DMS153 treated with DMSO at 0.1 percent for 48 hours (cell line): ENCODE measurements around the gene GALT.

Source experiments
- DNase-seq: peaks from one replicate; lab custom pipeline; 2025; ENCODE audit not compliant: unreplicated experiment; lab: John Stamatoyannopoulos, UW

The GALT gene

DNA sequence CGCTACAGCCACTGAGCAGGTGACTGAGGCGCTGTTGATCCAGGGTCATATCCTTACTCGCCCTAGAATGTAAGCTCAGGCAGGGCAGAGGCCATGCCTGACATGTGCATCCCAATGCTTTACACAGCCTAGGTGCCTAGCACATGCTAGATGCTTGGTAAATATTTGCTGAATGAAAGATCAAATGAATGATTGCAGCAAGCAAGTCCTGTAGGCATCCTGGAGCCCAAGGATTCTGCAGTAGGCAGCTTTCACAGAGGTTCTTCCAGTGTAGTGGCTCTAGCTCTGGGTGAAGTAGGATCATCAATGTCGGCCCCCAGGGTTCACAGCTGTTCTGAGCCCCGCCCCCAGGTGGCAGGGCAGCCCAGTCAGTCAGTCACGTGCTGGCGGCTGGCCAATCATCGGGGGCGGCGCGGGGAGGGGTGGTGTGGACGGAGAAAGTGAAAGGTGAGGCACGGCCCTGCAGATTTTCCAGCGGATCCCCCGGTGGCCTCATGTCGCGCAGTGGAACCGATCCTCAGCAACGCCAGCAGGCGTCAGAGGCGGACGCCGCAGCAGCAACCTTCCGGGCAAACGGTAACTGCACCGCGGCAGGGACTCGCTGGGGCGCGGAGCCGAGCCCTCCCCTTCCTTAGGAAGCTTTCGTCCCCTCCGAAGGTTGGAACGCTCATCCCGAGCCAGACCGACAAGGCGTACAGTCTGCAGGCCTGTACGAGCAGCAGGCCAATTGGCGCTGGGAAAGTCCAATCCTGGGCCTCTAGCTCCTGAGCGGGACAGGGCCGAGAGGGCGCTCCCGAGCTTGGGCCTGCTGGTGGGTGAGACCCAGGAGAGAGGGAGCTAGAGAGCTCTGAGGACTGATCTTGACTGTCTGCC is at the start of gene GALT:
Gene GALT (plus strand): TSS at position 465 of the 873 bp plus-strand sequence. CDS start 30 bp downstream, at position 495.
- DNase-seq: peak; percentile 74

DNA sequence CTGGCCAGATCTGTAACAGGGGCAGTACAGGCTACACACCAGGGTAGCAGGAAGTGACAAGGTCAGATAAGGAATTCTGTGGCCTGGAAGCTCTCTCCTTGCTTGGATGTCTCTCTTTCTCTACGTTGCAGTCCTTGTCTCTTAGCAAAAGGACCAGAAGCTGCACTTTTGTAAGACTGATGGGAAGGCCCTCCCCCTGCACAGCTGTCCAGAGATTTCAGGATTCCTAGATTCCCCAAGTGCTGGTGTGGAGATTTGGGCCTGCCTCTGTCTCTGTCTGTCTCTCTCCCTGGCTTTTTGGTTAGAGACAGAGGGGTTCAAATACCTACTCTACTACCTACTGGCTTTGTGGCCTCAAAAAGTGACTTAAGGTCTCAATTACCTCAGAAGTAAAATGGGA is 46.9 kb upstream of the GALT start:
- no peak for DNase-seq

DNA sequence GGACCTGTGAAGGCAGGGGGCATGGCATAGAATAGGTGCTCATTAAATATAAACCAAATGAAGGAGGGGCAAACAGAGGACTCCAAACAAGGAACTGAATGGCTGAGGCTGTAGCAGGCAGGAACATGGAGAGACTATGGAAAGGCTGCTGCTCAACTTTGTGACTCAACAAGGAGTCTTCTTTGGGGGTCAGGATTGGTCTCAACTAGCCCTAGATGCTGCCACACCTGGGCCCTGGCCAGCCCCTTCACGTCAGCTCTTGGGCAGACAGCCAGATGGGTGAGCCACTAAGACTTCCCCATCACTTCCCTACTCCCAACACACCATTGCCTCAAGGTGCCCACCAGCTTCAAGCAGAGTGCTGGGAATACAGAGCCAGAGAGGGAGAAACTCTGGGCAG is 45.6 kb upstream of the GALT start:
- no peak for DNase-seq

- DNase-seq: no peak
Observed at GRCh38 chr9:34601937-34602573, 44.4 kb upstream of the GALT start.

DNA sequence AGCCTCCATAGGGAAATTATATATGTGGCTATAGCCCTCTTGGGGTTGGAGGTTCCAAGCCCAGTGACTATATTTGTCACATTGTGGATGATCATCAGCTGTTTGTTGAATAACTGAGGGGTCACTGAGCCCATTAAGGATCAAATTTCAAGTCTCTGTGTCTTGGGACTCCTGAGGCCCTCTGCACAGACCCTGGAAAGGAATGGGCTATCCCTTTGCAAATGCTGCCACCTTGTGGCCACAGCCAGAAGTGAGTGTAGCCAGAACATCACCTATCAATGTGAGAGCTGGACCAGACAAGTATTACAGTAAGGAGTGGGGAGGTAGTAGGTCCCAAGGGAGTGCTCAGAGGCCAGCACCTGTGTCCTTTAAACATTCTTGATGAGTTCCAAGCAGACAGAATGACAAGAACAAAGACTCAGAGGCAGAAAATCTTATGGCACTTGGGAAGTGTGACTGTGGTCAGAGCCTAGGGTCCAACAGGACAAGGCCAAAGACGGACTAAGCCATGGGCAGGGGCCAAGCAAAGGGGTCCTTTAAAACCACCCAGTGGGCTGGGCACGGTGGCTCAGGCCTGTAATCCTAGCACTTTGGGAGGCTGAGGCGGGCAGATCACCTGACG is 42.8 kb upstream of the GALT start:
- DNase-seq: peak; percentile 71

DNA sequence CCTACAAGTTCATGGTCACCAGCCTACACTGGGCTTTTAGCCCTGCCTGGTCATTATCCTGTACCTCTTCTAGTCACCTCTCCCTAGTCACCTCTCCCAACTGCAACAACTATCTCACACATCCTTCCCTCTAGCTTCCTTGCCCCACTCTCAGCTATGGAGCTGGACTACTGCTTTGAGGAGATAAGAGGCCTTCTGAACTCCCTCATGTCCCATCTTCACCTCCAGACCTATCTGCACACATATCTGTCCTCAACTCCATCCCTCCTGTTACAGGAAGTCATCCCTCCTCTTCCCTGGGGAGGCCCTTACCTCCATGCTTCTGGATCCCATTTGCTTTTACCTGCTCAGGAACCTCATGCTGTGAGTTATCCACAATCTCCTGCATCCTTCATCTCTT is 40.3 kb upstream of the GALT start:
- DNase-seq: no peak

- no peak for DNase-seq
Observed at GRCh38 chr9:34606905-34607304, 39.6 kb upstream of the GALT start.

DNA sequence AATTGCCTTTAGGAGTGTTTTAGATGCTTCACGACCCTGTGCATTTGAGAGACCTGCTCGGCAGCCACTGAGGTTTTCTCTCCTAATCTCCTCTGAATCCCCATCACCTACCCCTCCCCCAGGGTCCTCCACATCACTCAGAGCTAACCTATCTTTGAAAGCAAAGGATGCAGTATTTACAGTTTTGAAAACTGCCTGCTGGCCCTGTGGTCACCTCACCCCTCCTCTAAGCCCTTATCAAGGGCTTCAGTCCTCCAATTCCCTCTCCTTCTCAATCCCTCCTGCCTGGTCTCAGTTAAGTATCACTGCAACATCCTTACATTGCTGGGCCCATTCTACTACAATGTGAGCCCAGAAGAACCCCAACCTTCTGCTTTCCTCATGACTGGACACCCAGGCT is 39.1 kb upstream of the GALT start:
- DNase-seq: no peak

GRCh38 chr9:34610434-34611206 is 35.9 kb upstream of the GALT start:
- DNase-seq: no peak

- no peak for DNase-seq
Observed at GRCh38 chr9:34611251-34611810, 35.1 kb upstream of the GALT start.

DNA sequence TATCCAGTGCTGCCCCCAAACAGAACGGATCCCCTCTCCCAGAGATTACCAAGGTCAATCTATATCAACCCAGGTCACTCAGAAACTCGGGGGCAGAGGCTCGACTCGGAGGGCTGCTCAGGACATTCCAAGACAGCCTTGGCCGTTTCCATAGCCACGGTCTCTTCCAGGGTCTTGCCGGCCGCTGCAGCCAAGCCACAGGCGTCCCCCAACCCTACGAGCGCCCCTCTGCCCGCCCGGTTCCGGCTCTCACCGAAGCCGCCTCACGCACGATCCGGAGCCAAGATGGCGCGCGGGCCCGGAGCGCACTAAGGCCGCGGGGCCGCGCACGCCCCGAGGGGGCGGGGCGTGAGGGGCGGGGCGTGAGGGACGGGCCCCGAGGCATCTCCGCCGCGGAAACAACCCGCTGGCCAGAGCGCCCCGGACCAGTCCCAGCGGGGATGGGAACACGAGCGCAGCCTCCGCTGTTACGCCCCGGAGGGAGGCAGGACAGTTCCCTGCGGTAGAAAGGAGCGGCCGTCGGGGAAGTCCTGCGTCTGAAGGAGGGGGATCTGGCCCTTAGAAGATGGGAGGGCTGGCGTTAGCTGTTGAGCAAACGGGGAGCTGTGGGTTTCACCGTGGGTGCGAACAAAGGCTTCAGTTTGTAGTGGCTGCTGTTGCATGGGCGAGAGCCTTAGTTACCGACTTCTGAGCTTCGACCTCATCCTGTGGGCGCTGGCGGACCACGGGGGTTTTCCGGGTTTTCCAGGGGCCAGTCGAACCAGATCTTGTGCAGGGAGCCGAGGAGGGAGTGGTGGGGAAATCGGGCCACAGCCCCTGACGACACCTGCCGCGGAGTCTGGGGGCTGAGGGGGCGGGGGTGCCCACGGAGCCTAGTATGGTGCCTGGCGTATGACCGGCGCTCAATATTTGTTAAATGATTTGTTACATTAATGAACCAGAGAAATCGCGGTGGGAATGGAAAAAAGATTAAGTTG is 34.4 kb upstream of the GALT start, which contains the start of gene RPP25L:
Gene RPP25L (minus strand): TSS at position 287 of the 977 bp plus-strand sequence. CDS start 801 bp downstream, outside the sequence.
- DNase-seq: peak; percentile 49

- peak; percentile 26 for DNase-seq
Observed at GRCh38 chr9:34612788-34613390, 33.6 kb upstream of the GALT start.

DNA sequence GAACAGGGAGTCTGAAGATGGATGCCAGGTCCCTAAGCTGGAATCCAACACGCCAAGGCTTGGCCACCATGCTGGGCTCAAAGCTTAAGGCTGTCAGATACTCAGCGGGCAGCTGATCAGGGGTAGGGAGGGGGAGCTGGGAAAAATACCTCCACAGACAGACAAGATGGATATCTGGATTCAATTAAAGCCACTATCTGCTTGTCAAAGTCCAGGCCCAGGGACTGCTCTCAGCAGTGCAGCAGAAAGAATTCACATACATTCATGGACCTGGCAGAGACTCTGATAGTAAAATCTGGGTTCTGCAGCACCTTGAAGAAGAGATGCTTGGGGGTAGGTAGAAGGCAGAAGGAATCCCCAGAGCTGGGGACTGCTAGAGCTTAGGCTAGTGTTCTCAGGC is 31.3 kb upstream of the GALT start:
- no peak for DNase-seq

GRCh38 chr9:34620061-34620994 is 26.1 kb upstream of the GALT start, which contains the start of gene DCTN3:
TSS of gene DCTN3 (minus strand) at chr9:34620495. CDS start at chr9:34620464, 31 bp downstream.
- DNase-seq: peak; percentile 74

- no peak for DNase-seq
Observed at GRCh38 chr9:34623374-34624235, 22.9 kb upstream of the GALT start.

DNA sequence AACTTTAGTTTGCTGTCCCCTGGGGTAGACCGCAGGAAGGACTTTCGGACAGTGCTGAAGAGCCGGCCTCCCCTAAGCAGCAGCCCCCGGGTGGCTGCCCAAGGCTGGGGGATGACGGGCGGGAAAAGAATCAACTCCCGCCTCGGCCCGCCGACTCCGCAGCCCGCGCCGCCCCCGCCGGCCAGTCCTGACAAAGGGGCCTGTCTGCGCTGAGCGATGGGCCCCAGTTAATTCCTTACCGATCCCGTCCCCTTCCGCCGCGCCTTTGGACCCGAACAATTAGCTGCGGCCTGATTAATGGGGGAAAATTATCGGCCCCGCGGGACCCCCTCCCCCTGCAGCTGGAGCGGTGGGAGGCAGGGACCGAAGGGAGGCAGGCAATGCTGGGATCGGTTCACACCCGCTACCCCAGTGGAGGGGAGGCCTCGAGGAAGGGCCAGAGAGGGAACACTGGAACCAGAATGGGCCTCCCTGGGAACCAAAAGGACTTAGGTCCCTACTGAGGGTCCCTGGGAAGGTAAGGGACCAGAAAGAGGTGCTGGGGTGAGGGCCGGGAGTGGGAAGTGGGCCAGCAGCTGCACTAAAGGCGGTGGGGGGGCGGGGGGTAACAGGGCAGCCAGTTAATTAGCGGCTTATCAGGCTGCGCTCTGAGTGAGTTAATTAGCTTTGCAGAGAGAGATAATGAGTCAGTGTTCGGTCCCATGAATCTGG is 21.8 kb upstream of the GALT start:
- no peak for DNase-seq

GRCh38 chr9:34625186-34625486 is 21.3 kb upstream of the GALT start:
- no peak for DNase-seq
